Heart left ventricle (tissue), 16 donors: ENCODE data around the gene TMEM51. TPM values are rescaled to one million over a fixed set of nuclear protein-coding genes. Genes with fewer than 3 reads are reported as not detected.

ENCODE experiments used
- ATAC-seq, 4 donors: fragments of 200-7000 bp; cut with Tn5 transposase; one replicate each; pipeline ENCODE4 v1.9.1; 2020 to 2022; ENCODE audit warnings: moderate library complexity in 4 of 4, mild to moderate bottlenecking in 3 of 4, moderate number of reproducible peaks in 1 of 4
- DNase-seq, 5 donors: peaks; one replicate each; pipeline ENCODE4 v3.0.0-alpha.2; 2020
- H3K27ac ChIP-seq, 12 donors: fragments of 200-600 bp; sonication (generic) in 4 of 12; one replicate each; pipeline versions ENCODE4 v1.5.0 to v1.8.0; 2016 to 2022; ENCODE audit warnings: mild to moderate bottlenecking in 2 of 12
- H3K27me3 ChIP-seq, 9 donors: fragments of 200-600 bp; sonication (generic) in 2 of 9; one replicate each; pipeline versions ENCODE4 v1.5.1 to v1.8.0; 2016 to 2022; ENCODE audit warnings: mild to moderate bottlenecking in 3 of 9
- H3K36me3 ChIP-seq, 9 donors: fragments of 200-600 bp; sonication (generic) in 2 of 9; one replicate each; pipeline versions ENCODE4 v1.5.0 to v1.8.0; 2018 to 2022; ENCODE audit warnings: mild to moderate bottlenecking in 2 of 9
- H3K4me1 ChIP-seq, 12 donors: fragments of 200-600 bp; sonication (generic) in 4 of 12; one replicate each; pipeline versions ENCODE4 v1.5.0 to v1.8.0; 2016 to 2022; ENCODE audit warnings: mild to moderate bottlenecking in 3 of 12
- H3K4me3 ChIP-seq, 12 donors: fragments of 200-600 bp; sonication (generic) in 4 of 12; one replicate each; pipeline versions ENCODE4 v1.5.0 to v1.8.0; 2017 to 2022; ENCODE audit warnings: mild to moderate bottlenecking in 9 of 12, moderate library complexity in 4 of 12
- H3K9me3 ChIP-seq, 12 donors: fragments of 200-600 bp; sonication (generic) in 4 of 12; one replicate each; pipeline versions ENCODE4 v1.5.0 to v1.8.0; 2016 to 2022; ENCODE audit warnings: mild to moderate bottlenecking in 1 of 12
- CTCF ChIP-seq, 12 donors: fragments of 200-600 bp; sonication (generic) in 4 of 12; IDR thresholded peaks; one replicate each; pipeline versions ENCODE4 v1.5.0 to v1.8.0; 2018 to 2022; ENCODE audit warnings: antibody characterized with exemption in 12 of 12, mild to moderate bottlenecking in 5 of 12
- POLR2A ChIP-seq, 2 donors: fragments of 450-650 bp; IDR thresholded peaks; one replicate each; pipeline ENCODE4 v1.6.1; 2017; ENCODE audit warnings: antibody characterized with exemption in 2 of 2, mild to moderate bottlenecking in 2 of 2, moderate library complexity in 2 of 2
- WGBS, 4 donors: extraction: QIAGEN DNeasy Blood & Tissue Kit in 2 of 4; methylation state at CpG; one replicate each; pipeline versions ENCODE4 v1.1.5 to v1.1.7; 2013 to 2018; 5-methylcytosine and 5-hydroxymethylcytosine counted together
- intact Hi-C, 10 donors: fragments of 100-400 bp; cut with DNase I; formaldehyde crosslinking; loops; one replicate each; pipeline versions ENCODE4 v1.11.1 to v1.14.2; 2022
- polyA plus RNA-seq, 2 donors: library from polyadenylated mRNA; stranded (reverse); fragments of 200-250 nt; gene quantifications; one replicate each; pipeline ENCODE4 v1.2.3, GENCODE V29; 2013
- total RNA-seq, 9 donors: library from RNA; depleted of rRNA in 2 of 9; stranded (reverse); fragments of >200 nt in 2 of 9; fragmentation: NEBNext Ultra II Directional in 3 of 9; extraction: Animal tissue kit (Norgen Biotek cat#: 25700) in 3 of 9; gene quantifications; one replicate each; pipeline versions ENCODE4 v1.1.0 to v1.2.4, GENCODE V29; 2016 to 2023
- donor health status: ischemic (EF 13 %, LVEDD 7.1; RV severe dilation, severe dysfunction).
- donor health status: healthy with polysubstance abuse.
- donor health status: DM: no; HTN: yes; CAD: no.
- donor health status: DM: no; HTN: no; CAD: no.
- donor health status: ischemic (EF 25% LVEDD 6.9; RV normal size, moderate dysfunction).
- donor health status: ischemic (EF 25% LVEDD 5.7; RV mildly dilated, moderate dysfunction).
- donor health status: healthy.
- donor health status: DM: yes; HTN: yes; CAD: no.
- donor health status: ischemic (EF 35%, LVEDD 5.7; RV mildly dilated, moderate dysfunction).
- donor health status: nonischemic (EF 11% LVEDD 7.7; RV severe dilation, severe dysfunction).
- donor health status: DM: yes; HTN: yes; CAD: no.
- donor health status: PGD.
- donor health status: ischemic (EF 29% LVEDD 5.4; RV normal size, mild dysfunction).
- donor health status: nonischemic (EF 23%, LVEDD 6.1; RV moderate dilation, normal function).

The TMEM51 gene
- total and polyA plus RNA-seq, 11 donors, result 2.0 to 9.5 (median 3.8) TPM

GRCh38 chr1:15123270-15123669 is 30.3 kb upstream of the TMEM51 start:
- no peak overlapping the region for H3K27ac ChIP-seq
- DNase-seq, result no peak
- no peak overlapping the region for H3K4me3 ChIP-seq
- H3K4me1 ChIP-seq, result peaks cover 0 to 5% (median 0%) of the 10 kb centered on the region in 12 donors
- TF ChIP-seq POLR2A (IDR thresholded peaks at IDR 0.05), result no peak
- TF ChIP-seq CTCF (IDR thresholded peaks at IDR 0.05), result no peak
- H3K36me3 ChIP-seq, result no peaks in the 10 kb centered on the region
- no peak for ATAC-seq
- WGBS, 4 donors, result 77 to 82% (median 80%) methylated on average over 5 of the region's 5 CpGs
- intact Hi-C loops, result loop anchor here in 2 of 10 donors (10.0 kb wide), 1 partner anchor 312 kb away; the partner anchor contains the start of gene CTRC (in 2 of the 2)
- no peaks in the 10 kb centered on the region for H3K27me3 ChIP-seq
- H3K9me3 ChIP-seq, result no peaks in the 10 kb centered on the region

GRCh38 chr1:15123925-15124324 is 29.6 kb upstream of the TMEM51 start:
- intact Hi-C loops, result loop anchor here in 2 of 10 donors (10.0 kb wide), 1 partner anchor 311 kb away; the partner anchor contains the start of gene CTRC (in 2 of the 2)
- H3K27me3 ChIP-seq, result no peaks in the 10 kb centered on the region
- TF ChIP-seq CTCF (IDR thresholded peaks at IDR 0.05) (no peak), POLR2A (IDR thresholded peaks at IDR 0.05) (no peak)
- H3K4me1 ChIP-seq, result peaks cover 0 to 5% (median 0%) of the 10 kb centered on the region in 12 donors
- H3K9me3 ChIP-seq, result no peaks in the 10 kb centered on the region
- ATAC-seq (peak in 3 of 4 donors; percentile 24 to 77 (median 68)), DNase-seq (peak in 3 of 5 donors; percentile 41 to 59 (median 43))
- no peak overlapping the region for H3K4me3 ChIP-seq
- WGBS, 4 donors, result 40 to 83% (median 76%) methylated on average over 4 to 9 of the region's 9 CpGs
- no peaks in the 10 kb centered on the region for H3K36me3 ChIP-seq
- no peak overlapping the region for H3K27ac ChIP-seq

GRCh38 chr1:15124362-15125100 is 29.0 kb upstream of the TMEM51 start:
- peaks cover 0 to 5% (median 0%) of the 10 kb centered on the region in 12 donors for H3K4me1 ChIP-seq
- H3K36me3 ChIP-seq, result no peaks in the 10 kb centered on the region
- TF ChIP-seq CTCF (IDR thresholded peaks at IDR 0.05) (no peak), POLR2A (IDR thresholded peaks at IDR 0.05) (no peak)
- WGBS, 4 donors, result 82 to 93% (median 84%) methylated on average over 15 to 25 of the region's 25 CpGs
- H3K27ac ChIP-seq, result no peak overlapping the region
- H3K27me3 ChIP-seq, result no peaks in the 10 kb centered on the region
- intact Hi-C loops, result loop anchor here in 5 of 10 donors (5.0 to 10.0 kb wide), 5 partner anchors 148 to 310 kb away; partner anchors contain the start of gene CTRC (in 2 of the 5)
- ATAC-seq, result no peak
- H3K9me3 ChIP-seq, result peaks cover 0 to under 1% (median 0%) of the 10 kb centered on the region in 12 donors
- DNase-seq, result no peak
- no peak overlapping the region for H3K4me3 ChIP-seq

GRCh38 chr1:15125101-15125745 is 28.3 kb upstream of the TMEM51 start:
- intact Hi-C loops, result loop anchor here in 5 of 10 donors (5.0 to 10.0 kb wide), 5 partner anchors 147 to 310 kb away; partner anchors contain the start of gene CTRC (in 2 of the 5)
- 89 to 93% (median 91%) methylated on average over 7 of the region's 7 CpGs for WGBS, 4 donors
- H3K4me3 ChIP-seq, result no peak overlapping the region
- ATAC-seq (no peak), DNase-seq (no peak)
- no peak overlapping the region for H3K27ac ChIP-seq
- H3K36me3 ChIP-seq, result no peaks in the 10 kb centered on the region
- TF ChIP-seq POLR2A (IDR thresholded peaks at IDR 0.05) (no peak), CTCF (IDR thresholded peaks at IDR 0.05) (no peak)
- H3K9me3 ChIP-seq, result peaks cover 0 to 7% (median 0%) of the 10 kb centered on the region in 12 donors
- no peaks in the 10 kb centered on the region for H3K27me3 ChIP-seq
- H3K4me1 ChIP-seq, result peaks cover 0 to 5% (median 0%) of the 10 kb centered on the region in 12 donors
